ENCODE data around the gene RPLP1. TPM values are rescaled to one million over a fixed set of nuclear protein-coding genes. Genes with fewer than 3 reads are reported as not detected.

The RPLP1 gene
- total and polyA plus RNA-seq, 2 of the 8 experiments (the other 6 are each of a cell fraction or from before 2014, with no cell fraction given), result 2,089 to 4,387 TPM

DNA sequence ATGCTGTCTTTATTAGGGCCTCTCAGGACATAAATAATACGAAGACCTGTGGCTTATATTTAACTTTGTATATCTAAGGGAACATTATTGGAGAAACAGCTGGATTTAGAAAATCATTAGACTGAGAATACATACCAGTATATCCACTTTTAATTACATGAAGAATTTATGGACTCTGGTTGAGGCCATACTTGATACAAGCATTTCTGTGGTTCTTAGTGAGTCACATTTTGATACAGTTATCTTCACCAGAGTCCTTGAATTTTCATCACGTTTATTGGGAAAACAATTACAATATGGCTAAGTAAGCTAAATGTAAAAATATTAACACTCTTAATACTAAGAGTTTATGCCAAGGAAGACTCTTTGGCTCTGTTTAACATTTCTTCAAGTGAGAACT, 28.6 kb upstream of the RPLP1 start:
- H2AFZ ChIP-seq (ENCODE audit: low read length), result no peak overlapping the region
- H3K79me1 ChIP-seq (ENCODE audit: low read depth, low read length), result no peaks in the 10 kb centered on the region
- H3K27me3 ChIP-seq (replicated peaks in 1 of 4; ENCODE audit: control insufficient read depth in 3 of 4, extremely low read depth in 1 of 4, insufficient read depth in 3 of 4, low read length in 3 of 4), result no peaks in the 10 kb centered on the region
- H2BK15ac ChIP-seq (ENCODE audit: low read length), result no peak overlapping the region
- H2AK5ac ChIP-seq (ENCODE audit: low read depth, low read length), result no peak overlapping the region
- no peak overlapping the region for H3K56ac ChIP-seq (replicated peaks; ENCODE audit: insufficient read length, low read depth, low read length)
- H3K79me2 ChIP-seq (ENCODE audit: control insufficient read depth in 1 of 2, insufficient read depth in 2 of 2, low read length in 2 of 2), result peaks cover 0 to 3% of the 10 kb centered on the region in 2 experiments; a peak in 1 of 4 replicates
- no peak overlapping the region for H4K91ac ChIP-seq (replicated peaks; ENCODE audit: insufficient read length, low read length)
- FAIRE-seq (no peak), DNase-seq (ENCODE audit: low read depth in 1 of 2, low spot score in 2 of 2) (no peak)
- H3K23me2 ChIP-seq (ENCODE audit: low read depth, low read length), result no peaks in the 10 kb centered on the region
- WGBS, 2 experiments (ENCODE audit: extremely low coverage in 1 of 2, insufficient coverage in 1 of 2, insufficient read length in 1 of 2, insufficient replicate concordance in 2 of 2, low coverage in 1 of 2, low lambda C conversion rate in 2 of 2, missing lambda C conversion rate in 1 of 2), result 95% methylated on average over 2 of the region's 2 CpGs; no CpG with 5 or more reads in 1 of the 2 experiments
- no peak overlapping the region for H3K18ac ChIP-seq (ENCODE audit: extremely low read depth, low read length)
- H2BK12ac ChIP-seq (ENCODE audit: low read depth, low read length), result no peak overlapping the region
- H3K9me3 ChIP-seq (ENCODE audit: insufficient read depth in 2 of 2, low read depth in 1 of 2, low read length in 1 of 2), result no peaks in the 10 kb centered on the region
- no peak overlapping the region for H4K8ac ChIP-seq (ENCODE audit: extremely low read depth, insufficient read depth, low read length)
- no peak overlapping the region for H2BK20ac ChIP-seq (ENCODE audit: low read length)
- H3K23ac ChIP-seq (ENCODE audit: insufficient read length), result no peak overlapping the region
- no peak overlapping the region for H3K4ac ChIP-seq (replicated peaks; ENCODE audit: insufficient read length, low read depth, low read length)
- no peak overlapping the region for H3K9ac ChIP-seq (replicated peaks in 1 of 4; ENCODE audit: extremely low read depth in 1 of 4, low read depth in 3 of 4, low read length in 3 of 4)
- H3K4me2 ChIP-seq (ENCODE audit: insufficient read depth in 1 of 2, low read depth in 2 of 2, low read length in 2 of 2), result no peak overlapping the region
- no peak overlapping the region for H2BK5ac ChIP-seq (ENCODE audit: low read depth, low read length)
- no peak overlapping the region for H3K14ac ChIP-seq (ENCODE audit: insufficient read length)
- H4K20me1 ChIP-seq (replicated peaks in 1 of 2; ENCODE audit: control insufficient read depth in 1 of 2, insufficient read depth in 2 of 2, low read length in 2 of 2), result no peaks in the 10 kb centered on the region
- CTCF ChIA-PET (ENCODE audit: partially characterized antibody), result no interaction called here
- H3K27ac ChIP-seq (ENCODE audit: low read depth, low read length), result no peak overlapping the region
- POLR2A ChIA-PET (ENCODE audit: partially characterized antibody), result interaction anchor here (1.8 to 3.7 kb wide), 2 partner anchors 13 to 29 kb away, joined by 4 to 19 read pairs; partner anchors contain the start of gene RPLP1
- peaks cover 19 to 92% (median 73%) of the 10 kb centered on the region in 4 experiments for H3K36me3 ChIP-seq (ENCODE audit: control insufficient read depth in 2 of 4, insufficient read depth in 4 of 4, low read length in 3 of 4)
- no peak overlapping the region for H4K5ac ChIP-seq (ENCODE audit: insufficient read length, low read depth, low read length)
- H2BK120ac ChIP-seq (replicated peaks; ENCODE audit: low read depth, low read length), result no peak overlapping the region
- no peaks in the 10 kb centered on the region for H3K4me1 ChIP-seq (replicated peaks in 1 of 4; ENCODE audit: control insufficient read depth in 3 of 4, insufficient read depth in 4 of 4, low read length in 3 of 4)
- no peak overlapping the region for H3K4me3 ChIP-seq (ENCODE audit: extremely low read depth in 1 of 4, insufficient read depth in 2 of 4, low read depth in 3 of 4, low read length in 4 of 4)
- TF ChIP-seq CTBP2 (IDR thresholded peaks at IDR 0.05; ENCODE audit: borderline replicate concordance, insufficient read depth, insufficient read length, low read length) (no peak), MAFK (IDR thresholded peaks at IDR 0.05; ENCODE audit: low read depth, low read length) (no peak), YY1 (IDR thresholded peaks at IDR 0.05; ENCODE audit: low read depth, low read length) (no peak), TAF1 (IDR thresholded peaks at IDR 0.05; ENCODE audit: low read depth, low read length) (no peak), EP300 (IDR thresholded peaks at IDR 0.05; ENCODE audit: borderline replicate concordance in 1 of 2, low read depth in 2 of 2, low read length in 2 of 2) (no peak), CHD2 (IDR thresholded peaks at IDR 0.05; ENCODE audit: low read length) (no peak)
- TF ChIP-seq, protein P1, sequence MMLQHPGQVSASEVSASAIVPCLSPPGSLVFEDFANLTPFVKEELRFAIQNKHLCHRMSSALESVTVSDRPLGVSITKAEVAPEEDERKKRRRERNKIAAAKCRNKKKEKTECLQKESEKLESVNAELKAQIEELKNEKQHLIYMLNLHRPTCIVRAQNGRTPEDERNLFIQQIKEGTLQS (IDR thresholded peaks at IDR 0.05; ENCODE audit: insufficient read depth, low read depth, low read length), result no peak

All from H1 (cell line).